ENCODE results near the gene PEPD. TPM values are rescaled to one million over a fixed set of nuclear protein-coding genes. Genes with fewer than 3 reads are reported as not detected.
A peak's percentile ranks its signal among the peaks of the same experiment; 100 is the strongest.

The PEPD gene
- total RNA-seq, 2 experiments from 2014 or later, result 17.5 to 23.0 TPM

GRCh38 chr19:33486407-33486806, 35.2 kb downstream of the PEPD start:
- Mint-ChIP-seq H3K4me3 (no peak overlapping the region), H3K9me3 (peaks cover 7% of the 10 kb centered on the region), H3K27ac (no peak overlapping the region), H3K27me3 (no peaks in the 10 kb centered on the region), H3K4me1 (ENCODE audit: low read depth) (no peaks in the 10 kb centered on the region), H3K36me3 (ENCODE audit: low read depth) (peaks cover 56% of the 10 kb centered on the region)
- peaks cover 10% of the 10 kb centered on the region for H3K36me3 ChIP-seq (ENCODE audit: insufficient read depth, low read length)
- H3K27me3 ChIP-seq (ENCODE audit: control insufficient read depth in 1 of 2, insufficient read depth in 2 of 2, low read length in 2 of 2), result no peaks in the 10 kb centered on the region
- POLR2A ChIA-PET, result no interaction called here
- CTCF ChIA-PET, result no interaction called here
- TF ChIP-seq CTCF (IDR thresholded peaks at IDR 0.05), result no peak
- H3K27ac ChIP-seq (ENCODE audit: low read depth in 1 of 2, low read length in 2 of 2), result no peak overlapping the region
- ATAC-seq (ENCODE audit: poor library complexity) (no peak), DNase-seq (peak in 1 of 14 experiments; percentile 10)
- no peaks in the 10 kb centered on the region for H3K4me1 ChIP-seq (ENCODE audit: insufficient read depth, low read length)
- H3K9me3 ChIP-seq (ENCODE audit: control insufficient read depth in 1 of 2, insufficient read depth in 1 of 2, low read length in 2 of 2), result peaks cover 8 to 16% of the 10 kb centered on the region in 2 experiments
- intact Hi-C loops (cut with DNase I, micrococcal nuclease), result no loop called here
- no peak overlapping the region for H3K4me3 ChIP-seq (ENCODE audit: low read length)

- DNase-seq, result no peak
- intact Hi-C loops (cut with DNase I, micrococcal nuclease), result no loop called here
- Histone ChIP-seq H3K27ac (ENCODE audit: low read depth in 1 of 2, low read length in 2 of 2) (no peak overlapping the region), H3K27me3 (ENCODE audit: control insufficient read depth in 1 of 2, insufficient read depth in 2 of 2, low read length in 2 of 2) (no peaks in the 10 kb centered on the region), H3K36me3 (ENCODE audit: insufficient read depth, low read length) (peaks cover 10% of the 10 kb centered on the region), H3K9me3 (ENCODE audit: control insufficient read depth in 1 of 2, insufficient read depth in 1 of 2, low read length in 2 of 2) (peaks cover 8 to 26% of the 10 kb centered on the region in 2 experiments), H3K4me3 (ENCODE audit: low read length) (no peak overlapping the region), H3K4me1 (ENCODE audit: insufficient read depth, low read length) (no peaks in the 10 kb centered on the region)
- no peak for ATAC-seq (ENCODE audit: poor library complexity)
- ChIA-PET POLR2A (no interaction called here), CTCF (no interaction called here)
- no peaks in the 10 kb centered on the region for H3K4me1 Mint-ChIP-seq (ENCODE audit: low read depth)
- H3K36me3 Mint-ChIP-seq (ENCODE audit: low read depth), result peaks cover 77% of the 10 kb centered on the region
- no peaks in the 10 kb centered on the region for H3K27me3 Mint-ChIP-seq
- H3K27ac Mint-ChIP-seq, result no peak overlapping the region
- no peak overlapping the region for H3K4me3 Mint-ChIP-seq
- no peak for TF ChIP-seq CTCF (IDR thresholded peaks at IDR 0.05)
- H3K9me3 Mint-ChIP-seq, result peaks cover 7% of the 10 kb centered on the region
Measured at GRCh38 chr19:33484226-33484774, 37.3 kb downstream of the PEPD start.

GRCh38 chr19:33482476-33482875, 39.1 kb downstream of the PEPD start:
- Histone ChIP-seq H3K4me1 (ENCODE audit: insufficient read depth, low read length) (no peaks in the 10 kb centered on the region), H3K9me3 (ENCODE audit: control insufficient read depth in 1 of 2, insufficient read depth in 1 of 2, low read length in 2 of 2) (peaks cover 8 to 26% of the 10 kb centered on the region in 2 experiments), H3K27me3 (ENCODE audit: control insufficient read depth in 1 of 2, insufficient read depth in 2 of 2, low read length in 2 of 2) (no peaks in the 10 kb centered on the region), H3K4me3 (ENCODE audit: low read length) (no peak overlapping the region), H3K27ac (ENCODE audit: low read depth in 1 of 2, low read length in 2 of 2) (no peak overlapping the region), H3K36me3 (ENCODE audit: insufficient read depth, low read length) (peaks cover 11% of the 10 kb centered on the region)
- Mint-ChIP-seq H3K4me3 (no peak overlapping the region), H3K9me3 (peaks cover 7% of the 10 kb centered on the region), H3K27ac (no peak overlapping the region), H3K36me3 (ENCODE audit: low read depth) (peaks cover 96% of the 10 kb centered on the region), H3K27me3 (no peaks in the 10 kb centered on the region), H3K4me1 (ENCODE audit: low read depth) (no peaks in the 10 kb centered on the region)
- TF ChIP-seq CTCF (IDR thresholded peaks at IDR 0.05), result no peak
- intact Hi-C loops (cut with DNase I, micrococcal nuclease), result no loop called here
- ChIA-PET CTCF (no interaction called here), POLR2A (no interaction called here)
- DNase-seq (no peak), ATAC-seq (ENCODE audit: poor library complexity) (no peak)

All from CD4-positive, alpha-beta T cell (primary cell).